HUDEP-2 (cell line): ENCODE data around the gene OLIG2.

Experiments used
- DNase-seq, 76 experiments: peaks; one replicate each; lab custom pipeline; 2025; ENCODE audit not compliant: unreplicated experiment in 76 of 76; lab: John Stamatoyannopoulos, UW

The OLIG2 gene

DNA sequence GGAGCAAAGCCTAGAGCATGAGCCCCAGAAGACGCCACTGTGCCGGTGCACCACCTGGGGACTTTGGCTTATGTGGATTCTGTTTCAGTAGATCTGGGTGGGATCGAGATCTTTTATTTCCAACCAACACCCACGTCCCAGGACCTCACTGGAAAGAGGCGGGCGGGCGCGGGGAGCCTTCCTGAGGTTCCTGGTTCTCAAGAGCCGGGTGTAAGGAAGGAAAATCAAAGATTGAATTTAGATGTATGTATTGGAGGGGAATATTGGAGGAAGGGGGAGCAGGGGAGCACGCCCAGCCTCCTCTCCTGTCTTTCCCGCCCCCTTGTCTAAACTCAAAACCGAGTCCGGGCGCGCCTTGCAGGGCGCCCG lies 6.2 kb upstream of the OLIG2 start:
- no peak for DNase-seq

- peak in 15 of 76 experiments; percentile 15 to 37 (median 22) for DNase-seq
These were observed 5.7 kb upstream of the OLIG2 start for GRCh38 chr21:33019885-33020557.

DNA sequence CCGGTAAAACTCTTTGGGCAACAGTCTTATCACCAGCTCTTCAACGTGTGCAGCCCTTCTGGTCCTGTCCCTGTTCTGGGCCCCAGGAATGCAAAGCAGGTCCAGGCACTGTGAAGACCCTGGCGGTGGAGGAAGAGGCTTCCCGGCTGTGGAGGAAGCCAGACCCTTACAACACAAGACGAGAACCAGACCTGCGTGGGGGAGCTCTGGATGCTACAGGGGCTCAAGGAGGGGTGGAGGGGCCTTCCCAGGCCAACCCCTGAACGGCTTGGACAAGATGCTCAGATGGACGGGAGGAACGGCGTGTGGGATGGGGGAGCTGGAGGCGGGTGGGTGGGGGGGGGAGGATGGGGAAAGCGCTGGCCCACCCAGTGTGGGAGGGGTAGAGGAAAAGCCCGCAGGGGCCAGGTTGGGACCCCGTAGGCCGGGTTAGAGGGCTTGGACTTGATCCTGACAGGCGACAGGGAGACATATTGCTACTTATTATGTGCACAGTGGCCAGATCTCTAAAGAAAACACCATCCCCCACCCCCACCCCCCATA lies 5.1 kb upstream of the OLIG2 start:
- DNase-seq: no peak

DNA sequence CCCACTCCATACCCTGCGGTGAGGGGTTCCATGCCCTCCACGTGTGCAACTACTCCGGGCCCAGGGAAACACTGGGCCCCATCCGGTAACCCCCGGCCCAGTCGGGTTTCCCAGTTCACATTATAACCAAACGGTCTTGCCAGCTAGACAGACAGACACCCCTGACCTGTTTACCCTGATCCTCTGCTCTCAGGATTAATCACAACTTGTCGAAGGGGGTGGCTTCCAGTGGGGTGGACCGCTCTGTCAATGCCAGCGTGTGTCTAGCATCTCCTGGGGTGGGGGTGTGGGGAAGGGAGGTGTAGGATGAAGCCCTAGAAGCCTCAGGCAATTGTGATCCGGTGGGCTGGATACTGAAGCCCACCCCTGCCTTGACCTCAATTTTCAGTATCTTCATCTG lies 4.6 kb upstream of the OLIG2 start:
- no peak for DNase-seq

- DNase-seq: no peak
These were observed 4.1 kb upstream of the OLIG2 start for GRCh38 chr21:33021667-33022066.

- no peak for DNase-seq
These were observed 3.3 kb upstream of the OLIG2 start for GRCh38 chr21:33022489-33022827.

- DNase-seq: no peak
These were observed 2.7 kb upstream of the OLIG2 start for GRCh38 chr21:33022828-33023573.

DNA sequence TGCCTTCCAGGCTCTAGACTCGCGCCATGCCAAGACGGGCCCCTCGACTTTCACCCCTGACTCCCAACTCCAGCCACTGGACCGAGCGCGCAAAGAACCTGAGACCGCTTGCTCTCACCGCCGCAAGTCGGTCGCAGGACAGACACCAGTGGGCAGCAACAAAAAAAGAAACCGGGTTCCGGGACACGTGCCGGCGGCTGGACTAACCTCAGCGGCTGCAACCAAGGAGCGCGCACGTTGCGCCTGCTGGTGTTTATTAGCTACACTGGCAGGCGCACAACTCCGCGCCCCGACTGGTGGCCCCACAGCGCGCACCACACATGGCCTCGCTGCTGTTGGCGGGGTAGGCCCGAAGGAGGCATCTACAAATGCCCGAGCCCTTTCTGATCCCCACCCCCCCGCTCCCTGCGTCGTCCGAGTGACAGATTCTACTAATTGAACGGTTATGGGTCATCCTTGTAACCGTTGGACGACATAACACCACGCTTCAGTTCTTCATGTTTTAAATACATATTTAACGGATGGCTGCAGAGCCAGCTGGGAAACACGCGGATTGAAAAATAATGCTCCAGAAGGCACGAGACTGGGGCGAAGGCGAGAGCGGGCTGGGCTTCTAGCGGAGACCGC lies 2.0 kb upstream of the OLIG2 start:
- DNase-seq: peak in 24 of 76 experiments; percentile 10 to 81 (median 32)

GRCh38 chr21:33024201-33025103 lies 1.3 kb upstream of the OLIG2 start:
- DNase-seq: no peak

- peak in 22 of 76 experiments; percentile 9 to 56 (median 29) for DNase-seq
These were observed 638 bp upstream of the OLIG2 start for GRCh38 chr21:33025106-33025488.

DNA sequence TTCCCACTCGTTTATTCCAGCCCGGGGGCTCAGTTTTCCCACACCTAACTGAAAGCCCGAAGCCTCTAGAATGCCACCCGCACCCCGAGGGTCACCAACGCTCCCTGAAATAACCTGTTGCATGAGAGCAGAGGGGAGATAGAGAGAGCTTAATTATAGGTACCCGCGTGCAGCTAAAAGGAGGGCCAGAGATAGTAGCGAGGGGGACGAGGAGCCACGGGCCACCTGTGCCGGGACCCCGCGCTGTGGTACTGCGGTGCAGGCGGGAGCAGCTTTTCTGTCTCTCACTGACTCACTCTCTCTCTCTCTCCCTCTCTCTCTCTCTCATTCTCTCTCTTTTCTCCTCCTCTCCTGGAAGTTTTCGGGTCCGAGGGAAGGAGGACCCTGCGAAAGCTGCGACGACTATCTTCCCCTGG lies 716 bp downstream of the OLIG2 start:
- no peak for DNase-seq

GRCh38 chr21:33026878-33027400 lies 1.2 kb downstream of the OLIG2 start:
- DNase-seq: peak in 1 of 76 experiments; percentile 68

DNA sequence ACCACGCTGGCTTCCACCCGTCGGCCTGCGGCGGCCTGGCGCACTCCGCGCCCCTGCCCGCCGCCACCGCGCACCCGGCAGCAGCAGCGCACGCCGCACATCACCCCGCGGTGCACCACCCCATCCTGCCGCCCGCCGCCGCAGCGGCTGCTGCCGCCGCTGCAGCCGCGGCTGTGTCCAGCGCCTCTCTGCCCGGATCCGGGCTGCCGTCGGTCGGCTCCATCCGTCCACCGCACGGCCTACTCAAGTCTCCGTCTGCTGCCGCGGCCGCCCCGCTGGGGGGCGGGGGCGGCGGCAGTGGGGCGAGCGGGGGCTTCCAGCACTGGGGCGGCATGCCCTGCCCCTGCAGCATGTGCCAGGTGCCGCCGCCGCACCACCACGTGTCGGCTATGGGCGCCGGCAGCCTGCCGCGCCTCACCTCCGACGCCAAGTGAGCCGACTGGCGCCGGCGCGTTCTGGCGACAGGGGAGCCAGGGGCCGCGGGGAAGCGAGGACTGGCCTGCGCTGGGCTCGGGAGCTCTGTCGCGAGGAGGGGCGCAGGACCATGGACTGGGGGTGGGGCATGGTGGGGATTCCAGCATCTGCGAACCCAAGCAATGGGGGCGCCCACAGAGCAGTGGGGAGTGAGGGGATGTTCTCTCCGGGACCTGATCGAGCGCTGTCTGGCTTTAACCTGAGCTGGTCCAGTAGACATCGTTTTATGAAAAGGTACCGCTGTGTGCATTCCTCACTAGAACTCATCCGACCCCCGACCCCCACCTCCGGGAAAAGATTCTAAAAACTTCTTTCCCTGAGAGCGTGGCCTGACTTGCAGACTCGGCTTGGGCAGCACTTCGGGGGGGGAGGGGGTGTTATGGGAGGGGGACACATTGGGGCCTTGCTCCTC lies 1.9 kb downstream of the OLIG2 start:
- DNase-seq: no peak

DNA sequence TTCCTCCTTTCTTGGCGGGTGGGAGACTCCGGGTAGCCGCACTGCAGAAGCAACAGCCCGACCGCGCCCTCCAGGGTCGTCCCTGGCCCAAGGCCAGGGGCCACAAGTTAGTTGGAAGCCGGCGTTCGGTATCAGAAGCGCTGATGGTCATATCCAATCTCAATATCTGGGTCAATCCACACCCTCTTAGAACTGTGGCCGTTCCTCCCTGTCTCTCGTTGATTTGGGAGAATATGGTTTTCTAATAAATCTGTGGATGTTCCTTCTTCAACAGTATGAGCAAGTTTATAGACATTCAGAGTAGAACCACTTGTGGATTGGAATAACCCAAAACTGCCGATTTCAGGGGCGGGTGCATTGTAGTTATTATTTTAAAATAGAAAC lies 2.5 kb downstream of the OLIG2 start:
- no peak for DNase-seq

DNA sequence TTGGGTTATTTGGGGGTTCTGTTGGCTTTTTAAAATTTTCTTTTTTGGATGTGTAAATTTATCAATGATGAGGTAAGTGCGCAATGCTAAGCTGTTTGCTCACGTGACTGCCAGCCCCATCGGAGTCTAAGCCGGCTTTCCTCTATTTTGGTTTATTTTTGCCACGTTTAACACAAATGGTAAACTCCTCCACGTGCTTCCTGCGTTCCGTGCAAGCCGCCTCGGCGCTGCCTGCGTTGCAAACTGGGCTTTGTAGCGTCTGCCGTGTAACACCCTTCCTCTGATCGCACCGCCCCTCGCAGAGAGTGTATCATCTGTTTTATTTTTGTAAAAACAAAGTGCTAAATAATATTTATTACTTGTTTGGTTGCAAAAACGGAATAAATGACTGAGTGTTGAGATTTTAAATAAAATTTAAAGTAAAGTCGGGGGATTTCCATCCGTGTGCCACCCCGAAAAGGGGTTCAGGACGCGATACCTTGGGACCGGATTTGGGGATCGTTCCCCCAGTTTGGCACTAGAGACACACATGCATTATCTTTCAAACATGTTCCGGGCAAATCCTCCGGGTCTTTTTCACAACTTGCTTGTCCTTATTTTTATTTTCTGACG lies 3.1 kb downstream of the OLIG2 start:
- DNase-seq: peak in 3 of 76 experiments; percentile 15 to 25 (median 20)

DNA sequence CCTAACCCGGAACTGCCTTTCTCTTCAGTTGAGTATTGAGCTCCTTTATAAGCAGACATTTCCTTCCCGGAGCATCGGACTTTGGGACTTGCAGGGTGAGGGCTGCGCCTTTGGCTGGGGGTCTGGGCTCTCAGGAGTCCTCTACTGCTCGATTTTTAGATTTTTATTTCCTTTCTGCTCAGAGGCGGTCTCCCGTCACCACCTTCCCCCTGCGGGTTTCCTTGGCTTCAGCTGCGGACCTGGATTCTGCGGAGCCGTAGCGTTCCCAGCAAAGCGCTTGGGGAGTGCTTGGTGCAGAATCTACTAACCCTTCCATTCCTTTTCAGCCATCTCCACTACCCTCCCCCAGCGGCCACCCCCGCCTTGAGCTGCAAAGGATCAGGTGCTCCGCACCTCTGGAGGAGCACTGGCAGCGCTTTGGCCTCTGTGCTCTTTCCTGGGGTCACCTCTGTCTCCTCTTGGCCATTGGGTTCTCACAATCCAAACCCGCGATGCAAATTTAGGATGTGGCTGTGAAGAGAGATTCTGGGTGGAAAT lies 3.7 kb downstream of the OLIG2 start:
- no peak for DNase-seq

DNA sequence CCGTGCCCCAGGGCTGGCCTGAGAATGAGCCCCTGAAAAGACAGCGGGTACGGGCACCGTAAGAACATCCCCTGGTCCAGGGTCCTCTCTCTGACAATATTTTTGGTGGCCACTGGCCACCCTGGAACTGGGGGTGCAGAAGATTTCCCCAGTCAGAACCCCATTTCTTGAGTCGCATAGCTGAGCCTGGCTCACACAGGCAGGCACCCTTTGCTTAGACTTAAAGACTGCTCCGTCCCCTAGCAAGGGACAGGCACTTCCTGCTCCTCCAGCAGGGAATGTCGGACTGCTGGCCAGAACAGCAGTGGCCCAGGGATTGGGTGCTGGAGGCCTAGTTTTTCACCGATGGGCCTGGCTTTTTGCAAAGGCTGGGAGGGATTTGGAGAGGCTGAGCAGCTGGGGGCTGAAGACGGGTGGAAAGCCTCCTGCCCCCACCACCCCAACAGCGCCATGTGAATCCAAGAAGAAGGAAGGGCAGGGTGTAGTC lies 4.3 kb downstream of the OLIG2 start:
- DNase-seq: no peak

DNA sequence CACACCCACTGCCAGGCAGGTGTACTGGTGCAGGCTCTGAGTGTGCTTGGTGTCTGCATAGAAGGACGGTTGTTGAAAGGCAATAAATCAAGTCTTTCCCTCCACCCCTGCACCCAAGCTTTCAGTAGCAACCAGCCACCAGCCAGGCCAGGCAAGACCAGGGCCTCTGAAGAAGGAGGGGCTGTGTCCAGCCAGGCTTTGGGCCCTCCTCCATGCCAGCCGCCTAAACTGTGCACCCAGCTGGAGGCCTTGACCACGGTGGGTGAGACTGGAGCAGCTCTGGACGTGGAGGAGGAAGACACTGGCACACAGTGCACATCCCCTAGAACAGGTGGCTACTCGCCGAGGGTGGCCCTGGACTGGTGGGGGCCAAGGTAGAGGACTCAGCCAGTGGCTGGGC lies 4.9 kb downstream of the OLIG2 start:
- DNase-seq: no peak
